HG03039 (cell line): ENCODE measurements around the gene VEGFB.
"Not testable (repeated sequence)": the region's sequence is repeated elsewhere in the genome, so short reads cannot be mapped to it uniquely, and the experiment has no call there.

Experiments used
- ATAC-seq: cut with Tn5 transposase; IDR thresholded peaks from one replicate; pipeline ENCODE4 v1.9.1; 2021; ENCODE audit warnings: mild to moderate bottlenecking, moderate library complexity; ENCODE audit not compliant: unreplicated experiment

Gene VEGFB

GRCh38 chr11:64245797-64246620 is 11.6 kb downstream of the VEGFB start:
- ATAC-seq, result no peak

GRCh38 chr11:64246621-64246870 is 12.2 kb downstream of the VEGFB start:
- ATAC-seq, result not testable (repeated sequence)

GRCh38 chr11:64246871-64247728 is 12.7 kb downstream of the VEGFB start, which contains the start of gene PPP1R14B:
TSS of gene PPP1R14B (minus strand) at chr11:64246943. CDS start at chr11:64246673, 270 bp downstream.
- no peak for ATAC-seq

- ATAC-seq, result no peak
Observed at GRCh38 chr11:64247729-64248531, 13.5 kb downstream of the VEGFB start.

GRCh38 chr11:64248578-64248977 is 14.2 kb downstream of the VEGFB start:
- no peak for ATAC-seq

GRCh38 chr11:64249038-64249437 is 14.7 kb downstream of the VEGFB start:
- no peak for ATAC-seq

- ATAC-seq, result no peak
Observed at GRCh38 chr11:64249563-64250414, 15.4 kb downstream of the VEGFB start.

GRCh38 chr11:64250415-64251015 is 16.1 kb downstream of the VEGFB start:
- ATAC-seq, result no peak

- ATAC-seq, result peak; percentile 40
Observed at GRCh38 chr11:64251016-64251752, 16.8 kb downstream of the VEGFB start, which contains the start of gene PLCB3. TSS of gene PLCB3 (plus strand) at chr11:64251530. CDS start at chr11:64251650, 120 bp downstream.

- no peak for ATAC-seq
Observed at GRCh38 chr11:64251753-64252002, 17.3 kb downstream of the VEGFB start.

GRCh38 chr11:64252003-64252872 is 17.9 kb downstream of the VEGFB start:
- ATAC-seq, result no peak

- ATAC-seq, result no peak
Observed at GRCh38 chr11:64253043-64253442, 18.7 kb downstream of the VEGFB start.

- ATAC-seq, result no peak
Observed at GRCh38 chr11:64253481-64253880, 19.1 kb downstream of the VEGFB start.

GRCh38 chr11:64254326-64254725 is 19.9 kb downstream of the VEGFB start:
- no peak for ATAC-seq

GRCh38 chr11:64255135-64256128 is 21.0 kb downstream of the VEGFB start:
- ATAC-seq, result no peak

GRCh38 chr11:64256300-64256699 is 21.9 kb downstream of the VEGFB start:
- ATAC-seq, result no peak

- no peak for ATAC-seq
Observed at GRCh38 chr11:64258356-64258755, 24.0 kb downstream of the VEGFB start.
